ENCODE data around the gene ARHGAP31. TPM values are rescaled to one million over a fixed set of nuclear protein-coding genes. Genes with fewer than 3 reads are reported as not detected.

The ARHGAP31 gene
- total and polyA plus RNA-seq, 10 donors: 2.0 to 38.0 (median 25.3) TPM

DNA sequence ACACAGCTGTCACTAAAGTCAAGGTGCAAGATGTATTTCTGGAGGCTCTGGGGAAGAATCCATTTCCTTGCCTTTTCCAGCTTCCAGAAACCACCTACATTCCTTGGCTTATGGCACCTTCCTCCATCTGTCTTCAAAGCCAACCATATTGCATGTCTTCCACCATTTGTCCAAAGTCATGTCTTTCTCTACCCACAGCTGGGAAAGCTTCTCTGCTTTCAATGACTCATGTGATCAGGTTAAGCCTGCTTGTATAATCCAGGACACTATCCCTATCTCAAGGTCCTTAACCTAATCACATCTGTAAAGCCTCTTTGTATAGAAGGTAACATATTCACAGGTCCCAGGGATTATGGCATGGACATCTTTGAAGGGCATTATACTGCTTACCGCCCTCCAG lies 14.2 kb downstream of the ARHGAP31 start:
- Histone ChIP-seq H3K4me1 (peaks cover 2 to 45% (median 14%) of the 10 kb centered on the region in 6 donors), H3K9me3 (no peaks in the 10 kb centered on the region), H3K36me3 (peaks cover 0 to 15% (median 0%) of the 10 kb centered on the region in 6 donors), H3K27me3 (replicated peaks in 1 of 7) (no peaks in the 10 kb centered on the region), H3K4me3 (no peak overlapping the region), H3K27ac (no peak overlapping the region)
- no peak for TF ChIP-seq CTCF (IDR thresholded peaks at IDR 0.05 in 8 of 11, conservative IDR thresholded peaks at IDR 0.05 in 3 of 11)
- no peak for TF ChIP-seq POLR2A (IDR thresholded peaks at IDR 0.05)
- WGBS, 5 donors: 96 to 100% (median 97%) methylated on average over 1 of the region's 1 CpG
- DNase-seq: no peak
- intact Hi-C loops (cut with DNase I; ENCODE audit: low total_unique reads): no loop called here

GRCh38 chr3:119309591-119309990 lies 15.4 kb downstream of the ARHGAP31 start:
- Histone ChIP-seq H3K27ac (no peak overlapping the region), H3K4me3 (no peak overlapping the region), H3K36me3 (peaks cover 0 to 23% (median 0%) of the 10 kb centered on the region in 6 donors), H3K9me3 (no peaks in the 10 kb centered on the region), H3K27me3 (replicated peaks in 1 of 7) (no peaks in the 10 kb centered on the region), H3K4me1 (peaks cover 0 to 40% (median 9%) of the 10 kb centered on the region in 6 donors)
- intact Hi-C loops (cut with DNase I; ENCODE audit: low total_unique reads): no loop called here
- 93 to 98% (median 96%) methylated on average over 4 of the region's 4 CpGs for WGBS, 5 donors
- DNase-seq: no peak
- no peak for TF ChIP-seq CTCF (IDR thresholded peaks at IDR 0.05 in 8 of 11, conservative IDR thresholded peaks at IDR 0.05 in 3 of 11)
- no peak for TF ChIP-seq POLR2AphosphoS5 (IDR thresholded peaks at IDR 0.05)
- TF ChIP-seq POLR2A (IDR thresholded peaks at IDR 0.05): no peak

DNA sequence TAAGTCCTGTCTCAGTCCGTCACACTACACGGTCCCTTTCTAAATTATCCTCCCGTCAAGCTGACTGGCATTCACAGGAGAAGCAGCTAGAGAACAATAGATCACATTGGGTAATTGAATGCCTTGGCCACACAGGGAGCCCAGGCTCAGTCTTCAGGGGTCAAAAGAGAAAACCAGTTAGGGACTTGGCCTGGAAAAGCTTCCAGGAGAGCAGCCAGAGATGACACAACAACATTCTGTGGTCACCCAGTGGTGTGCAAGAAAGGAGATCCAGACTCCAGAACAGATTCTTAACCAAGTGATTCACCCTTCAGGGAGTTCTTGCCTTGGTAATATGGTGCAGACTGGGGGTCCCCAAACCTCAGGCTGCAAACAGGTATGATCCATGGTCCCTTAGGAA lies 15.9 kb downstream of the ARHGAP31 start:
- Histone ChIP-seq H3K27ac (no peak overlapping the region), H3K9me3 (no peaks in the 10 kb centered on the region), H3K4me1 (peaks cover 0 to 40% (median 10%) of the 10 kb centered on the region in 6 donors), H3K27me3 (replicated peaks in 1 of 7) (no peaks in the 10 kb centered on the region), H3K36me3 (peaks cover 0 to 23% (median 0%) of the 10 kb centered on the region in 6 donors), H3K4me3 (no peak overlapping the region)
- WGBS, 5 donors: 82 to 93% (median 88%) methylated on average over 3 of the region's 3 CpGs
- TF ChIP-seq CTCF (IDR thresholded peaks at IDR 0.05 in 8 of 11, conservative IDR thresholded peaks at IDR 0.05 in 3 of 11): no peak
- TF ChIP-seq POLR2A (IDR thresholded peaks at IDR 0.05): no peak
- TF ChIP-seq POLR2AphosphoS5 (IDR thresholded peaks at IDR 0.05): no peak
- intact Hi-C loops (cut with DNase I; ENCODE audit: low total_unique reads): no loop called here
- DNase-seq: no peak

GRCh38 chr3:119311081-119311925 lies 17.1 kb downstream of the ARHGAP31 start:
- H3K27ac ChIP-seq: no peak overlapping the region
- H3K27me3 ChIP-seq (replicated peaks in 1 of 7): no peaks in the 10 kb centered on the region
- H3K9me3 ChIP-seq: no peaks in the 10 kb centered on the region
- H3K36me3 ChIP-seq: peaks cover 0 to 26% (median 0%) of the 10 kb centered on the region in 6 donors
- 52 to 79% (median 66%) methylated on average over 10 of the region's 10 CpGs for WGBS, 5 donors
- intact Hi-C loops (cut with DNase I; ENCODE audit: low total_unique reads): no loop called here
- no peak for TF ChIP-seq CTCF (IDR thresholded peaks at IDR 0.05 in 8 of 11, conservative IDR thresholded peaks at IDR 0.05 in 3 of 11)
- H3K4me3 ChIP-seq: no peak overlapping the region
- H3K4me1 ChIP-seq: peaks cover 0 to 35% (median 7%) of the 10 kb centered on the region in 6 donors
- no peak for DNase-seq
